Measurements from ENCODE around the gene AKAP13. TPM values are rescaled to one million over a fixed set of nuclear protein-coding genes. Genes with fewer than 3 reads are reported as not detected.

AKAP13 gene
- total RNA-seq, 1 donor from 2014 or later = 41.1 TPM

GRCh38 chr15:85632014-85632413 lies 251.6 kb downstream of the AKAP13 start:
- no peak for TF ChIP-seq CTCF (IDR thresholded peaks at IDR 0.05; ENCODE audit: insufficient read depth, low read length, severe bottlenecking)
- Histone ChIP-seq H3K36me3 (ENCODE audit: control insufficient read depth, insufficient read depth, low read length) (peaks cover 2% of the 10 kb centered on the region), H3K4me3 (ENCODE audit: low read depth, low read length) (no peak overlapping the region), H3K27me3 (ENCODE audit: control insufficient read depth, insufficient read depth, low read length) (no peaks in the 10 kb centered on the region)
- DNase-seq (ENCODE audit: low read depth) (no peak), FAIRE-seq (no peak)

GRCh38 chr15:85633859-85634258 lies 253.5 kb downstream of the AKAP13 start:
- no peak for DNase-seq (ENCODE audit: low read depth)
- no peaks in the 10 kb centered on the region for H3K27me3 ChIP-seq (ENCODE audit: control insufficient read depth, insufficient read depth, low read length)
- no peak overlapping the region for H3K4me3 ChIP-seq (ENCODE audit: low read depth, low read length)
- FAIRE-seq = no peak
- H3K36me3 ChIP-seq (ENCODE audit: control insufficient read depth, insufficient read depth, low read length) = no peaks in the 10 kb centered on the region
- TF ChIP-seq CTCF (IDR thresholded peaks at IDR 0.05; ENCODE audit: insufficient read depth, low read length, severe bottlenecking) = no peak

GRCh38 chr15:85636351-85636750 lies 255.9 kb downstream of the AKAP13 start:
- TF ChIP-seq CTCF (IDR thresholded peaks at IDR 0.05; ENCODE audit: insufficient read depth, low read length, severe bottlenecking) = no peak
- DNase-seq (ENCODE audit: low read depth) (no peak), FAIRE-seq (no peak)
- Histone ChIP-seq H3K4me3 (ENCODE audit: low read depth, low read length) (no peak overlapping the region), H3K36me3 (ENCODE audit: control insufficient read depth, insufficient read depth, low read length) (no peaks in the 10 kb centered on the region), H3K27me3 (ENCODE audit: control insufficient read depth, insufficient read depth, low read length) (no peaks in the 10 kb centered on the region)

GRCh38 chr15:85639752-85640381 lies 259.5 kb downstream of the AKAP13 start:
- no peak for TF ChIP-seq CTCF (IDR thresholded peaks at IDR 0.05; ENCODE audit: insufficient read depth, low read length, severe bottlenecking)
- peak; percentile 52 for DNase-seq (ENCODE audit: low read depth)

GRCh38 chr15:85642065-85642692 lies 261.8 kb downstream of the AKAP13 start:
- H3K27me3 ChIP-seq (ENCODE audit: control insufficient read depth, insufficient read depth, low read length) = no peaks in the 10 kb centered on the region
- peaks cover 10% of the 10 kb centered on the region for H3K36me3 ChIP-seq (ENCODE audit: control insufficient read depth, insufficient read depth, low read length)
- no peak overlapping the region for H3K4me3 ChIP-seq (ENCODE audit: low read depth, low read length)
- DNase-seq (ENCODE audit: low read depth) (no peak), FAIRE-seq (no peak)
- no peak for TF ChIP-seq CTCF (IDR thresholded peaks at IDR 0.05; ENCODE audit: insufficient read depth, low read length, severe bottlenecking)

More at GRCh38 chr15:85639752-85640381, 259.5 kb downstream of the AKAP13 start:
- FAIRE-seq = no peak
- Histone ChIP-seq H3K4me3 (ENCODE audit: low read depth, low read length) (no peak overlapping the region), H3K27me3 (ENCODE audit: control insufficient read depth, insufficient read depth, low read length) (no peaks in the 10 kb centered on the region), H3K36me3 (ENCODE audit: control insufficient read depth, insufficient read depth, low read length) (peaks cover 1% of the 10 kb centered on the region)
